Stimulated activated CD4-positive, alpha-beta T cell treated with anti-CD3 and anti-CD28 coated beads, TNF-alpha, amount 100 ng/mL, for 4 hours (primary cell): Measurements from ENCODE around the gene PTPRQ.
"Not testable (repeated sequence)": the region's sequence is repeated elsewhere in the genome, so short reads cannot be mapped to it uniquely, and the experiment has no call there.

Experiments
- DNase-seq, 3 experiments: peaks; one replicate each; pipeline ENCODE4 v3.0.0-alpha.2; 2020; ENCODE audit warnings: low read depth in 3 of 3

Gene PTPRQ, protein sequence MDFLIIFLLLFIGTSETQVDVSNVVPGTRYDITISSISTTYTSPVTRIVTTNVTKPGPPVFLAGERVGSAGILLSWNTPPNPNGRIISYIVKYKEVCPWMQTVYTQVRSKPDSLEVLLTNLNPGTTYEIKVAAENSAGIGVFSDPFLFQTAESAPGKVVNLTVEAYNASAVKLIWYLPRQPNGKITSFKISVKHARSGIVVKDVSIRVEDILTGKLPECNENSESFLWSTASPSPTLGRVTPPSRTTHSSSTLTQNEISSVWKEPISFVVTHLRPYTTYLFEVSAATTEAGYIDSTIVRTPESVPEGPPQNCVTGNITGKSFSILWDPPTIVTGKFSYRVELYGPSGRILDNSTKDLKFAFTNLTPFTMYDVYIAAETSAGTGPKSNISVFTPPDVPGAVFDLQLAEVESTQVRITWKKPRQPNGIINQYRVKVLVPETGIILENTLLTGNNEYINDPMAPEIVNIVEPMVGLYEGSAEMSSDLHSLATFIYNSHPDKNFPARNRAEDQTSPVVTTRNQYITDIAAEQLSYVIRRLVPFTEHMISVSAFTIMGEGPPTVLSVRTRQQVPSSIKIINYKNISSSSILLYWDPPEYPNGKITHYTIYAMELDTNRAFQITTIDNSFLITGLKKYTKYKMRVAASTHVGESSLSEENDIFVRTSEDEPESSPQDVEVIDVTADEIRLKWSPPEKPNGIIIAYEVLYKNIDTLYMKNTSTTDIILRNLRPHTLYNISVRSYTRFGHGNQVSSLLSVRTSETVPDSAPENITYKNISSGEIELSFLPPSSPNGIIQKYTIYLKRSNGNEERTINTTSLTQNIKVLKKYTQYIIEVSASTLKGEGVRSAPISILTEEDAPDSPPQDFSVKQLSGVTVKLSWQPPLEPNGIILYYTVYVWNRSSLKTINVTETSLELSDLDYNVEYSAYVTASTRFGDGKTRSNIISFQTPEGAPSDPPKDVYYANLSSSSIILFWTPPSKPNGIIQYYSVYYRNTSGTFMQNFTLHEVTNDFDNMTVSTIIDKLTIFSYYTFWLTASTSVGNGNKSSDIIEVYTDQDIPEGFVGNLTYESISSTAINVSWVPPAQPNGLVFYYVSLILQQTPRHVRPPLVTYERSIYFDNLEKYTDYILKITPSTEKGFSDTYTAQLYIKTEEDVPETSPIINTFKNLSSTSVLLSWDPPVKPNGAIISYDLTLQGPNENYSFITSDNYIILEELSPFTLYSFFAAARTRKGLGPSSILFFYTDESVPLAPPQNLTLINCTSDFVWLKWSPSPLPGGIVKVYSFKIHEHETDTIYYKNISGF (N-terminal part only)

DNA sequence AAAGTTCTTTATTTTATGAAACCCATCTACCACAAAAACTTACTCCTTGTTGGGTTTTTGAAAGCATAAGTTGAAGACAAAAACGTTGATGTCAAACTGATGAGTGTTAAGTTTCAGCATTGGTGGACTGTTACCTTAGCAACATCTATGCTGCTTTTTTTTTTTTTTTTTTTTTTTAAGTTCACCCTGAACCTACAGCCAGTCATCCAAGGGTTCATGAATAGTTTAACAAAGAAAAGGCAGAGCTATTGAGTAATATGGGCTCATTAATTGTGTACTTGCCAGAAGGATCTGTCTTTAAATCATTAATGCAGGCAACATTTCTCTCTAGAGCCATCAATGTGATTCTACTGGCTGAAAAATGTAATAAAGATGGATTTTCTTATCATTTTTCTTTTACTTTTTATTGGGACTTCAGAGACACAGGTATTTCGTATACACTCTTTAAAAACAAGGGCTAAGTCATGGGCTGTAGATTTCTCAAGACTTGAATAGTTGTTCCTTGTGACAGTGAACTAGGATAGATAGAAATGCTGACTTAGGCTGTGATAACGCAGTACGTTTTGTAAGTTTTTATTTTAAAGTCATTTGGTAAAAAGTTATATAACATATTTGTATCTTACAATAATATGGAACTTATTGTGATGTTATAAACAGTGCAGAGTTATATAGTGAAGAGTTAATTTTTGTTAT is at the start of gene PTPRQ:
PTPRQ (plus strand) TSS at position 262 of the 693 bp plus-strand sequence; CDS start at position 373, 111 bp downstream.
- DNase-seq = no peak

DNA sequence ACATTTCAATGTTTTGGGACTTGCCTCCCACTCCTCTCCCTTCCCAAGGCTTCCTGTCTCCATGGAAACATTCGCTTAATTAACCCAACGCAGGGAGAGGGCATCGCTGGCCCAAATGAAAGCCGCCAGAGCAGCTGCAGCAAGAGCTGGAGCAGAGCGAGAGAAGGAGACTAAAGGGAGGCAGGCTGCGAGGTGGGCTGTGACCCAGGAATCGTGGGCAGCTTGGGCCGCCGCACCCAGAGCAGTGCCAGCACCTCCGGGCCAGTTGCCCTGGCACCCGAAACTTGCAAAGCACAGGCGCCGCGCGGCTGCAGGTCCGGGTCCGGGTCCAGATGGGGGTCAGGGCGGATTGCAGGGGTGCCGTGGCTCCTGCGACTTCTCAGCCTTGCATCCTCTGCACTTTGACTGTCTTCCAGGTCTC is 43.5 kb upstream of the PTPRQ start:
- DNase-seq = no peak

DNA sequence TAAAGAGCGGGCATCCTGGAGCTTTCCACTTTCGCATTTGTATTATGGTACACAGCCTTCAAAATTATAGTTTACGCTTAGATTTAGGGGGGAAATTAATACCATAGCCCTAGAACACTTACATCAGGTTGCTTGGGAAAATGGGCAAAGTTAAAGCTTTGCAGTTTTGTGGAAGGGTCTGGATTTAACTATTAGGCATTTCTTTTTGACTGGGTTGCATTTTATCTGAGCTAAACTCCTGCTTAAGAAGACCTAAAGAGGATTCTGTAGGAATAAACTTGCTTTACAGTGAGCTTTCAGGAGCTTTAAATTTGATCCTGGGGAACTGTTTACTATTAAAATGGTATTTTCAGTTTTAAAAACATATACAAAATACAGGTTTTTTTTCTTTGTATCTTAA is 42.8 kb upstream of the PTPRQ start:
- no peak for DNase-seq

DNA sequence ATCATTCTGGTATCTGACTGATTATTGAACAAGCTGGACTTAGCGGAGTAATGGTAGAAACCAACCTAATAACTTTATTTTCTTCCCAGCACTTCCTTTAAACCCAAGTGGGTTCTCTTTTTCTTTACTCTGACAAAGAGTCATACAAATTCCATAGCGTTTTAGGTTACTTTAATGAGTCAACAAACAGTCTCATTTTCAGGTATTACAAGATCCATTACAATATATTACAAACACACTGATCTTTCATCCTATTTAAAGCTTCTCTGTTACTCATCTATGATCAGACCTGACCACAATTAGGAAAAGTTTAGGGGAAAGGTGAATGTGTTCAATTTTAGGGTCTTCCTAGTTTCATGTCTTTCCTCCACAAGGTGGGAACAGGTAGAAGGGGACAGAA is 39.4 kb upstream of the PTPRQ start:
- no peak for DNase-seq

DNA sequence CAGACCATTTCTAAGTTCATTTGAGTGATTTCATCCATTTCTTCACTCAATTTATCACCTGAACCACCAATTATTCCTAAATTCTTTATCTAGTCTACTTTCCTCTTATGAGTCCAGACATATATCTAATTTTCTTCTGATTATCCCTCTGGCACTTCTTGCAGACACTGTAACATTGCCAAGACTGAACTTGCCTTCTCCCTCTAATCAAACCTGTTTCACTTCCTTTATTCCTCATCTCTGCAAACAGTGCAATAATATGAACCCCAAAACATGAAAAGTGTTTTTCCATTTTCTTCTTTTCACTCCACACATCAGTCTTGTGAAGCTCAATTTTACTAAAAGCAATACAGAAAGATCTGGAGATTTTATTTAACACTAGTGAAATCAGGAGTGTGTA is 37.8 kb upstream of the PTPRQ start:
- DNase-seq = no peak

DNA sequence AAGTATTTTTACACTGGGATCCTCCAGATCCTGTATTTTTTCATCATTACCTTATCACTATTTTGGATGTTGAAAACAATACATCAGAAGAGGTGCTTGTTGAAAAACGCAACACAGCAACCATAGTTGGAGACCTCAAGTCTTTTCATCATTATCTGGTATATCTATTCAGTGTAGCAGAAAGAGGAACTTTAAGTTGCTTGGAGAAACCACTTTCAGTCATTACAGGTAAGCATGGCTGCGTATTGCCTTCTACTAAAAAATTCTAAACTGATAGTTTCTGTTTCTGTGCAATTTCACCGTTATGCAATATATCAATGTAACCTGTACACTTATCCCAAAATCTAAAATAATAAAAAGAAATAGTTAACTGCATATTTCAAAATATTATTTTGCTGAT is 32.2 kb upstream of the PTPRQ start:
- no peak for DNase-seq

DNA sequence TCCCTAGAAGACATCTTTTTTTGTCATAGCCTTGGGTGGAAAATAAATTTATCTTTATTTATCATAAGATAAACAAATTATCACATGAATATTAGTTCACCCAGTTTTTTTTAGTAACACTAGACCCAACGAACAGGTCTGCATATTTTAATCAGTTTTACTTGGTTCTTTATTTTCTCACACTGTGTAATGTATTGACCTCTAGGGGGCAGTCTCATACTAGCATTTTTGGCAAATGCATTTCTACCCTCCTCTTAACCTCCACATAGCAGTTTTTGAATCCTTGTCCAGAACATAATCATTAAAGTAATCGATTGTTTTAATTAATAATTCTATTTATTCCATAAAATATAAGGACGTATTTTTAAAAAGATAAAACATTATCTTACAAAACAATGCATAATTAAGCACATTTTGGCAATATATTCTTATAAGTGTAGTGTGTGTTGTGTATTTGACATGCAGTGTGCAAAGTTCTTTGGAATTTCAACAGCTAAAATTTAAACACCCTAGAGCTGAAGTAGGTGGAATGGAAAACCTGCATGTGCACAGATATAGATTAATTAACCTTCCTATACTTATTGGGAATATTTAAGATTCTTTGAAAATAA is 31.6 kb upstream of the PTPRQ start:
- no peak for DNase-seq

DNA sequence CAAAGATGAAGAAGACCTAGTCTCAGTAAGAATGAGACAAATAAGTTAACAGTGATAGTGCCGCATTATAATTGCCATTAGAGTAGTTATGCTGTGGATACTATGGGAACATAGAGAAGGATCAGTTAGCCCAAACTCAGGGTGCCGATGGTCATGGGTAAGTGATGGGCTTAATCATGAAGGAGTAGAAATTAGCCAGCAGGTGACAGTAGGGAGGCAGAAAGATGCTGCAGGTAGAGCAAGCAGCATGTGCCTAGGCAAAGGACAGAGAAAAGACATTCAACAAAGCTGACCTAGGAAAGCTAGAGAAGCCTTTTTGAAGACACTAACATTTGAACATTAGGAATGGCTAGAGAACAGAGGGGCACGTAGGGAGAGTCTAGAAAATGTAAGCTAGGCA is 30.6 kb upstream of the PTPRQ start:
- no peak for DNase-seq

DNA sequence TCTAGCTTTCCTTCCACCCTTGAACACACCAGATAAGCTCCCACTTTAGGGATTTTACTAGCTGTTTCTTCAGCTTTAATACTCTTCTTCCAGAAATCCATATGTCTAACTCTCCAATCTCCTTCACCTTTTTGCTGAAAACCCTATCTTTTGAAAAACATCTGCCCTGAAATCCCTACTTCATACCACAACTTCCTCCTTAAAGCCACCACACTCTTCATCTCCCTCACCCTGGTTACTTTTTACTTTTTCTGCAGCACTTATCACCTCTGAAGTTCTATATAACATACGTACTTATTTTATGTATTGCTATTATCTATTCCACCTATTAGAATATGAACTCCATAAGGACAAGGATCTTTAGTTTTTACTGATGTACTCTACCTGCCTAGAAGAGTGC is 28.6 kb upstream of the PTPRQ start:
- no peak for DNase-seq

DNA sequence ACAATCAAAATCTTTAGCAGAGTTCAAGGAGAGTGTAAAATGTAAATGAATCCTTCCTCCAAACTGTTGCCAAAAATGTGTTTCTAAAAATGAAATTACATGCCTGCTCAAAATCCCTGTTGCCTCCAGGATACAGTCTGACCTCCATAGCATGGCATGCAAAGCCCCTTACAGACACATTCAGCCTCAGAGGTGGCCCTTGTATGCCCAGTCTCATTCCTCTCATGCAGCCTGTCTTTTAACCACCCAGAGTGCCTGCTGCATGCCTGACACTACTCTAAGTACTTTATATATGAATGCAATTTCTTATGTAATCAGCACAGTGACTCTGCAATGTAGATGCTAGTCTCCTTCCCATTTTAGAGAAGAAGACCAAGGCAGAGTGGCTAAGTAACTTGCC is 24.4 kb upstream of the PTPRQ start:
- DNase-seq = no peak

DNA sequence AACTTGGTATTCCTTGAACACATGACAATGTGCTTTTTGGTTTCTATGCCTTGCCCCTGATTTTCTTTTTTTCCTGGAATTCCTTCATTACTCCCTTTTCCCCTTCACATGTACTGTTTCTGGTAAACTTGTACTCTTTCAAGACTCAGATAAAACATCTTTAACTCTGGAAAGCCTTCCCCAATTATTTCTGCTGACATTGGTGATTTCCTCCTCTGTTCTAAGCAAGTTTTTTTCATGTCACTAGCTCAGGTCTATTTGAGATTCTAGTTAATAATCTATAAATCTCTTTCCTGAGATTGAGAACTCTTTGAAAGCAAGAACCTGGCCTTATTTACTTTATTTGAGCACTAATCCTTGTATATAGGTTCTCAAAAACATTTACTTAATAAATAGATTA is 24.0 kb upstream of the PTPRQ start:
- no peak for DNase-seq

DNA sequence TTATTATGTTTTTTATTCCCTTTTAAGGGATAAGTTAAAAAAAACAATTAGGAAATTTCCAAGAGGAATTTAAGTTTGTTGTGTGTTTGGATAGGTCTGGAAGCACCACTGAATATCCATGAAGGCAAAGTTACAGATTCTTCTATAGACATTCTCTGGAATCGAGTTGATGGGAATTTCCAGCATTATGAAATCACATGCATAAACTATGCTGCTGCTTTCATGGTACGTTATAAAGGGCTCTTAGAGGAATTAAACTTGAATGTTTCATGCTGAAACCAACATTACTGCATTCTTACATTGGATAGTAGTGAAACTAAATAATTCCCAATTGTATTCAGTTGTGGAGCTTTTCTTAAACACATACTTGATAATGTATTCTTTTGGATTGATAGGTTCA is 21.5 kb upstream of the PTPRQ start:
- DNase-seq = no peak

DNA sequence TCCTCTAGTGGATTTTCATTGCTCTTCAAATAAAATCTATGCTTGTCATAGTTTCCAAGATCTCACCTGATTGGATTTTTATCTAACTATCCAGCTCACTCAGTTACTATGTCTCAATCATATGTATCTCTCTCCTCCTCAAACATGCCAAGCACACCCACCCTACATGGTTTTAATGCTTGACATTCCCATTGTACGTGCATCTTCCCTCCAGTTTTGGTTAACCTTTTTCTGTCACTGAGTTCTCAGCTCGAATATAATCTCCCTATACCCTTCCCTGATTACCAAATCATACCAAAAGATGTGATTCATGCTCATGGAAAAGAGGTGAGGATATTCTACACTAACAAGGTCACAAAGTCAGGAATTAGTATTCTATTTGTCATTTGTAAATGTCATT is 12.0 kb upstream of the PTPRQ start:
- DNase-seq = no peak

DNA sequence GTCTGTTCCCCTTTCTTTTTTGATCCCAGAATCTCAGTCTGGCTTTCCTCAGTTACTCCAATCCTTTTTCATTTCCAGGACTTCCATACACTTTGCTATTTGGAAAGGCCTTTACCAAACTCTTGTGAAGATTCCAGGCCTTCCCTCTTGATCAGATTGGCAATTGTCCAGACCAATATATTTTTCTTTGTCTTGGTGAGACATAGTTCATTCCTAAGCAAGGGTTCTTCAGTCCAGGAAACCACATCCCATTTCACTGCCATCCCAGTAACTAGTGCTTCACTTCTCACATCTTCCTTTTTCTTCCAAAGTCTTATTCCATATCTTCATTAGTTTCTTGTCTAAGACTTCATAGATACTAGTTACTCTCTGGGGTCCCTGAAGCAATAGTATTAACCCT is 2.1 kb upstream of the PTPRQ start:
- DNase-seq = no peak

DNA sequence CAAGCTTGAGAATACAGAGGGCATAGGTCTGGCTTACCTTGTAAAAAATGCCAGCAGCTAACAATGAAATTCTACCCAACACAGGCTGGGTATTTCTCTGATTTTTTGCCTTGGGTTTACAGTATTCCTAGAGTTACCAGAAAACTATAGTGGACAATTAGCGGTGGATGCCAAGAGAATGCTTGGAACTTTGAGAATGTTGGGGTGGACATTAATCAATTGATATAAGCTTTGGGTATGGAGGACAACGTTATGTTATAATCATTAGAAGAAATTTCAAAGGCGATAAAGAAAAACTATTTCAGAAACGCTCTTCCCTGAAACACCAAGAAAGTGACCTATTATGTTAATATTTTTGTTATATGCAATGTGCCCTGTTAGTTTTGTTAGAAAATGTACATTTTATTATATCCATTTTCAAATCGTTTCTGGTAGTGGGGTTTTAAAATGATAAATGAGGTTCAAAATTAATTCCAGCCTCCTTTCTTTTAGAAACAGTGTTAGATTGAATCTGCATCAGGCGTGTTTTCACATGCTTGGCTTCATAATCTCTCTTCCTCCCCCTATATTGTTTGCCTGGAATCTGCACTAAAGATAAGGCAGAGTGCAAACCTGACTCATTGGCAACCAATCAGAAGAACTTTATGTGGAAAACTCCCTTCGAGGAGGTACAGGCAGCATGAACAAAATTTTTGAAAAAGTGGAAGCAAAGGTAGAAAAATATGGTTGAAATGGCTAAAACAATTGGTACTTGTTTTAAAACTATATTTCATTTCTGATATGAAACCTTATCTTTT is 1.4 kb upstream of the PTPRQ start:
- no peak for DNase-seq

DNA sequence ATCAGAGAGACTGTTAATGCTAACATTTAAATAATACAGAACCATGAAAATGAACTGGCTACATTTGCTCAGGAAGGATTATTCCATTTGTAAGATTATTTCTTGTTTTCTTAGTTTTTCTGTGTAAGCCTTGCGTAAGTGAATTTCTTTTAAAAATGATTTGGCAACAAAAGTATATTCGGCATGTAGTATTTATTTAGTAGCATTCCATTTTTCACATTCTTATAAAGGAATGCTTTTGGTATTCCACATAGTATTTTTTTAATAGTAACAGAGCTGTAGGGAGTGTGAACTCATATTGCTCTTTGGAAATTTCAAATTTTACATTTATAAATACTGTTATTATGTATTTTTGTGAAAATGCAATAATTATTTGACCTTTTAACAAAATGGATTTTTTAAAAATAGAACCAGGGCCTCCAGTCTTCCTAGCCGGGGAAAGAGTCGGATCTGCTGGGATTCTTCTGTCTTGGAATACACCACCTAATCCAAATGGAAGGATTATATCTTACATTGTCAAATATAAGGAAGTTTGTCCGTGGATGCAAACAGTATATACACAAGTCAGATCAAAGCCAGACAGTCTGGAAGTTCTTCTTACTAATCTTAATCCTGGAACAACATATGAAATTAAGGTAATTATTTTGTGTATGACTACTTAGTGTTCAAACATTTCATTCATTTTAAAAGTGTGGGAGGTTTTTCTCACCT is 1.2 kb downstream of the PTPRQ start:
- no peak for DNase-seq

DNA sequence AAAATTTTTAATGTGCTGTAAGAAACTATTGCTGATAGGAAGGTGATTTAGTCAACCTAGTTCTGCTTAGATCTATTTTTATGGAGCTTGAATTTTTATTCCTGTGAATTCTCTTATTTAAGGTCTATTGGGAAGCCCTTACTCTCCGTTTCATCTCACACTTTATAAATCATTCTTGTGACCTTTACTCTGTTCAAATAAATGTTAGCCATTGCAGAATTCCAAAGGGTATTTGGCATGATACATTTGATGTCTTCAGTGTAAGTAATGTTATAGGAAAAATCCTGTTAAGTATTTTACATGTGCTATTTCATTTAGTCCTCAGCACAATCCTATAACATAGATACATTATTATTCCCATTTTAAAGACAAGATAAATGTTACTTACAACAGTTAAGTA is 12.5 kb downstream of the PTPRQ start:
- DNase-seq = no peak

DNA sequence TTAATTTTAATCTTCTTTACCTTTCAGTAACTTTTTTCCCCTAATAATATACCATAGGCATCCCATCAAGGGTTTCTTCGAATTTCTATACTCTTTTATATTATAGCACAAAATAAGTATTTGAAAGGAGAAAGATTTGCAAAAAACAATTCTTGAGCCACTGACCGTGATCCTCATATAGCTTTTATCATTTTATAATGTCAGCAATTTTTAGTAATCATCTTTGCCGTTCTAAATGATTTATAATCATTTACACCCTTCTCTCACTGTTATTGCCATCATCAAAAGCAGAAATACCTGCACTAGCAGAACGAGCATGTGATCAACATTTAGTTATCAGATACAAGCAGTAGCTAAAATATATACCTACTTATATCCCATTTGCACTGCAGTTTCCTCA is 16.9 kb downstream of the PTPRQ start:
- no peak for DNase-seq

DNA sequence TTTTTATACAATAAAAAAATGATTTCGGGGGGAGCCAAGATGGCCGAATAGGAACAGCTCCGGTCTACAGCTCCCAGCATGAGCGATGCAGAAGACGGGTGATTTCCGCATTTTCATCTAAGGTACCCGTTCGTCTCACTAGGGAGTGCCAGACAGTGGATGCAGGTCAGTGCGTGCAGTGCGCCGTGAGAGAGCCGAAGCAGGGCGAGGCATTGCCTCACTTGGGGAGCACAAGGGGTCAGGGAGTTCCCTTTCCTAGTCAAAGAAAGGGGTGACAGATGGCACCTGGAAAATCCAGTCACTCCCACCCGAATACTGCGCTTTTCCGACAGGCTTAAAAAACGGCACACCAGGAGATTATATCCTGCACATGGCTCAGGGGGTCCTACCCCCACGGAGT is 17.8 kb downstream of the PTPRQ start:
- DNase-seq = not testable (repeated sequence)

DNA sequence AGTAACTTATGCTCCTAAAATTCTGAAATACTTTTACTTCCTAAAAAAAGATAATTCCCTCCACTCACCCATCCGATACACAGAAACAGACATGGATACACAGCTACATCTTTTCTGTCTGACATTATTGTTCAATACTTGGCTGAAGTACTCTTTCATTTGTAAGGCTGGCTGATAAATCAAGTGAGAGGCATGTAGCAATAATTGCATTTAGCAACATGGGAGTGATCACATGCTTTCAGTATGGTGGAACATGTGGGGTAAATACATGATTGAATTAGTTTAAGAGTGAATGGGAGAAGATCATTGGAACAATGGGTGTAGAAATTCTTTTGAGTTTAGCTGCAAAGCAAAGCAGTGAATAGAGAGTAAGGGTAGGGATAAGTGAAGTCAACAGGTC is 25.6 kb downstream of the PTPRQ start:
- no peak for DNase-seq
